ENCODE data around the gene CORO2A.
"Not testable (repeated sequence)": the region's sequence is repeated elsewhere in the genome, so short reads cannot be mapped to it uniquely, and the experiment has no call there.

CORO2A gene

DNA sequence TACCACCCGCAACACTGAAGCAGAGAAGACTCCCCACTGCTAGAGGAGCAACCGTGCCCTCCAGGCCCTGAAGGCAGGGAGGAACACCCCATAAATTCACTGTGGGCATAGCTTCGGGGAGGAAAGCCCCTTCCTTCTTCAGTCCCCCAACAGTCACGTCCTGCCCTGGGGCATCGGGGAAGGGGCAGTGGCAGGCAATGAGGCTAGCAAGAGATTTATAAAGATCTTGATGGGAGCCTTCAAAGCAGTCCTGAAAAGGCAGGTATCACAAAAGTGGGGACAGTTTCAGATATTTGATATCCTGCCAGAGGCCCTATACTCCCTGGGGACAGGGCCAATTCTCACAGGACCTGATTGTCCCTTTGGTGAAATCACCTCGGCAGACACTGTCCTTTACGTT, 56.5 kb downstream of the CORO2A start:
- no peak for DNase-seq (ENCODE audit: low spot score)

DNA sequence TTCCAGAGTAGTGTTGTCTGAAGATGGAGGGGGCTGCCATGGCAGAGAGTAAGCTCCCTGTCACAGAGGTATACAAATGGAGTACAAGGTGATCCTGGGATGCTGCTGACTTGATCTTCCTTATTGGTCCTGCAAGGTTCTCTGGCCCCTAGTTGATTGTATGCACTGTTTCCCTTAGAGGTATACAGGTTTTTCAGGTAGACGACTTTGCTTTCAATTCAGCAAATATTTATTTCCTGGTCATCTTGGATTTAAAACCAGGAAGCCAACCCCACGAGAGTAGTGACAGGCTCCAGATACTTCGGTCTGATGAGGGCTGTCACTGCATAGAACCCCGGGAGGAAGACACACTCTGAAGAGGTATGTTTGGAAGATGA, 56.9 kb downstream of the CORO2A start:
- no peak for DNase-seq (ENCODE audit: low spot score)

- no peak for DNase-seq (ENCODE audit: low spot score)
These were observed 57.5 kb downstream of the CORO2A start for GRCh38 chr9:98134702-98135557.

- no peak for DNase-seq (ENCODE audit: low spot score)
These were observed 59.4 kb downstream of the CORO2A start for GRCh38 chr9:98132806-98133631.

GRCh38 chr9:98132158-98132557, 60.3 kb downstream of the CORO2A start:
- DNase-seq (ENCODE audit: low spot score) = no peak

- DNase-seq (ENCODE audit: low spot score) = no peak
These were observed 61.7 kb downstream of the CORO2A start for GRCh38 chr9:98130576-98131228.

GRCh38 chr9:98130060-98130459, 62.4 kb downstream of the CORO2A start:
- DNase-seq (ENCODE audit: low spot score) = not testable (repeated sequence)

- DNase-seq (ENCODE audit: low spot score) = no peak
These were observed 63.0 kb downstream of the CORO2A start for GRCh38 chr9:98129451-98129881.

- DNase-seq (ENCODE audit: low spot score) = no peak
These were observed 64.1 kb downstream of the CORO2A start for GRCh38 chr9:98128316-98128715.

- DNase-seq (ENCODE audit: low spot score) = no peak
These were observed 65.2 kb downstream of the CORO2A start for GRCh38 chr9:98127226-98127625.

GRCh38 chr9:98124637-98125426, 67.6 kb downstream of the CORO2A start:
- no peak for DNase-seq (ENCODE audit: low spot score)

GRCh38 chr9:98124091-98124490, 68.3 kb downstream of the CORO2A start:
- DNase-seq (ENCODE audit: low spot score) = not testable (repeated sequence)

DNA sequence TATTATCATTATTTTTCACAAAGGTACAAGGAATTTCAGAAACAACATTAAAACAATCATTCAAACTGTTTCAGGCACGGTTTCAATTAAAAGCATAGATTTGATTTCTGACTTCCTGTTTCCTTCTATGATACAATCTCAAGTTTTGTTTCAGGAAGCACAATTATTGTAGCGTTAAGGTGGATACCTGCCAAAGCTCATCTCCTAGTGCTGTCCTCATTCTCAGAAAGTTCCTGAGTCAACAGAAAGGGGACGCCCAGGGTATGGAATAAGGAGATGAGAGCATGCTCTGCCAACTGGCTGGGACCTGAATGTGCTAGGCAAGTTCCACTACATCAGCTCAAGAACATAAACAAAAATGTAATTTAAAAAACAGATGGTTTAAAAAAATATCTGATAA, 71.4 kb downstream of the CORO2A start:
- DNase-seq (ENCODE audit: low spot score) = no peak

DNA sequence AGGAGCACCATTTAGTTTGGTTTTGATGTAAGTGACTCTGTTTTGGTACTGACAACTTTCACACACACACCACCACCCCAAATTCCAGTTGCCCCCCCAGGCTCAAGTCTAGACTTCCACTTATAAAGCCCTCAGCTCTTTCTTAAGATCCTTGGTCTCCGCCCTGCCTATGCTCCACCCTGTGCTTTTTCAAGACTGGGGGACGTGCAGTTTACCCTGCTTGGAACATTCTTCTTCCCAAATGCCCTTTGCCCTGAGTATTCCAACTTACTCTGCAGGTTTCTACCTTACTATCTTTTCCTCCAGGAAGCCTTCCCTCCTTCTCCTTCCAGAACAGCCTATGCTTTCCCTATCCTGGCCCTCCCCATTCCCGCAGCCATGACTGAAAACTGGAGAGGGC, 72.0 kb downstream of the CORO2A start:
- peak; percentile 47 for DNase-seq (ENCODE audit: low spot score)

GRCh38 chr9:98118640-98119601, 73.5 kb downstream of the CORO2A start, which contains the start of gene TRIM14:
TRIM14 (minus strand) TSS chr9:98119222; CDS start chr9:98119188, 34 bp downstream.
- peak; percentile 64 for DNase-seq (ENCODE audit: low spot score)

DNA sequence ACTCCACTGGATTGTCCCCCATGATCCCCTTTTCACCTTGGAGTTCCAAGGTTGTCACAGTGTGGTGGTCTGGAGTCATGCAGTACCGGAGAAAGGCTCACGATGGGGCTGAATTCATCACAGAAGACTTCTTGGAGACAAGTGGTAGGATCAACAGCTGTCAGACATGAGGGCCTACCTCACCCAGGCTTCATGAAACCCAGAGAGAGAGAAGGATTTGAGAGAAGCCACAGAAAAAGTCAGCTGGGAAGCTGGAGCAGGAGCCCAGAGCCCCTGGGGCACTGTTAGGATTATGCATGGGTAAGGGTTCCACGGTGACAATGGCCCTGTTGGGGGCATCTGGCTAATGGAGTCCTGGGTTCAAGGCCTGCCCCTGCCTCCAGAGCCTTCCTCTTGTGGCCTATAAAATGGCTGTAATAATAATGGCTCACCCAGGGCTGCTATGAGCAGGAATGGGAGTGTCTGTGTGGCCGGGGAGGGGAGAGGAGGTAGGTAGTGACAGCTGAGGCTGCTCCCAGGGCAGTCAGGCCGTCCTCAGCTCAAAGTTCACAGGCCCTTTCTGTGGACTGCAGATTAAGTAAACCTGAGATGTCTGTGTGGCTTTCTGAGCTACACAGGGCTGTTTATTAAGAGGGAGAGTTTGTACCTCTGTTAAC, 74.3 kb downstream of the CORO2A start:
- DNase-seq (ENCODE audit: low spot score) = peak; percentile 49

DNA sequence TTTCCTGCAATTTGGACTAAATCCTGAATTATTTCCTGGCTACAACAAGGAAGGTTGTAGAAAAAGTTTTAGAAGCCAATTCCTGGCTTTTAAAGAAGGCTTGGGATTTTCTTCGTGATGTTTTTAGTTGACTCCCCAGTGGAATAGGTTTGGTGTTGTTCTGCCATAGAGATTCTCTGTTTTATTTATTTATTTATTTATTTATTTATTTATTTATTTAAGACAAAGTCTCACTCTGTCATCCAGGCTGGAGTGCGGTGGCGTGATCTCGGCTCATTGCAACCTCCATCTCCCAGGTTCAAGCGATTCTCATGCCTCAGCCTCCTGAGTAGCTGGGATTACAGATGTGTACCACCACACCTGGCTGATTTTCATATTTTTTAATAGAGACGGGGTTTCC, 75.3 kb downstream of the CORO2A start:
- not testable (repeated sequence) for DNase-seq (ENCODE audit: low spot score)

DNA sequence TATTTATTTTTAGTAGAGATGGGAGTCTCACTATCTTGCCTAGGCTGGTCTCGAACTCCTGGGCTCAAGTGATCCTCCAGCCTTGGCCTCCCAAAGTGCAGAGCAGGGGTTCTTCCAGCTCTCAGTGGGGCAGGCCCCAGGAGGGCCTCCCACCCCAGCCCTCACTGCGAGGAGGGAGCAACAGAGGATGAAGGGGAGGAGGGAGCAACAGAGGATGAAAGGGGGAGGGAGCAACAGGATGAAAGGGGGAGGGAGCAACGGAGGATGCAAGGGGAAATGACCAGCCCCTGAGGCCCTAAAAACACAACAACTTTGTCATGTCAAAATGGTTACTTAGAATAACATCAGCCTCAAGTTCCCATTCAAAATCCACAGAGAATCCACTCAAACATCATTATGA, 83.4 kb downstream of the CORO2A start:
- peak; percentile 26 for DNase-seq (ENCODE audit: low spot score)

- peak; percentile 30 for DNase-seq (ENCODE audit: low spot score)
These were observed 83.9 kb downstream of the CORO2A start for GRCh38 chr9:98108531-98109031.

DNA sequence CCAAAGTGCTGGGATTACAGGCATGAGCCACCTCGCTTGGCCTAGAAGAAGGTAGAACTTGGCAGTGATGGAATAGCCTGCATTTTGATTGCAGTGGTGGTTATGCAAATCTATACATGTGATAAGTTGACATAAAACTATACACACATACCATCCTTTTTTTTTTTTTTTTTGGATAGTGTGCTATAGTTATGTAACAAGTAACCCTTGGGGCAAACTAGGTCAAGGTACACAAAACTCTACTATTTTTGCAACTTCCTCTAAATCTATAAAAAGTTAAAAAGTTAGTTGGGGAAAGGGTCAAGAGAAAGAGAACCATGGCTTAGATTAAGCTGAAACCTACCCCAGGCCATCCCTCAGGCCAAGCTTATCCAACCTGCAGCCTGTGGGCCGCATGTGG, 84.5 kb downstream of the CORO2A start:
- DNase-seq (ENCODE audit: low spot score) = no peak
